DND-41 (cell line): Measurements from ENCODE around the gene PRPSAP1.
A peak's percentile ranks its signal among the peaks of the same experiment; 100 is the strongest.

Experiments
- ATAC-seq: fragments of 200-7000 bp; cut with Tn5 transposase; 3 replicates; pipeline ENCODE4 v1.9.1; 2021; ENCODE audit warnings: low read depth; ENCODE audit not compliant: insufficient read depth
- DNase-seq: peaks from one replicate; pipeline ENCODE4 v3.0.0-alpha.2; 2020
- H2AFZ ChIP-seq: 2 replicates; pipeline ENCODE4 v1.6.0; 2012; ENCODE audit warnings: low read depth, low read length
- H3K27ac ChIP-seq: 2 replicates; pipeline ENCODE4 v1.5.1; 2012; ENCODE audit warnings: low read length, inconsistent platforms
- H3K27me3 ChIP-seq: fragments of 200-600 bp; sonication (generic); 2 replicates; pipeline ENCODE4 v1.6.0; 2012; ENCODE audit warnings: low read length, mild to moderate bottlenecking, inconsistent platforms; ENCODE audit not compliant: insufficient read depth, poor library complexity
- H3K36me3 ChIP-seq: 2 replicates; pipeline ENCODE4 v1.5.1; 2012; ENCODE audit warnings: low read length, inconsistent platforms; ENCODE audit not compliant: insufficient read depth
- H3K4me1 ChIP-seq: 2 replicates; pipeline ENCODE4 v1.5.1; 2012; ENCODE audit warnings: mild to moderate bottlenecking, low read length; ENCODE audit not compliant: insufficient read depth
- H3K4me2 ChIP-seq: 2 replicates; pipeline ENCODE4 v1.6.0; 2012; ENCODE audit warnings: mild to moderate bottlenecking, moderate library complexity, low read length, inconsistent platforms; ENCODE audit not compliant: insufficient read depth
- H3K4me3 ChIP-seq, 2 experiments: fragments of 200-600 bp in 1 of 2; shearing (Covaris generic) in 1 of 2; 2 replicates each; pipeline ENCODE4 v1.5.1; 2012 to 2016; ENCODE audit warnings: inconsistent platforms in 2 of 2, low read length in 2 of 2, mild to moderate bottlenecking in 2 of 2, low read depth in 1 of 2, moderate library complexity in 1 of 2
- H3K79me2 ChIP-seq: 2 replicates; pipeline ENCODE4 v1.6.0; 2012; ENCODE audit warnings: low read length, inconsistent platforms; ENCODE audit not compliant: insufficient read depth
- H3K9ac ChIP-seq: 2 replicates; pipeline ENCODE4 v1.6.0; 2012; ENCODE audit warnings: low read depth, mild to moderate bottlenecking, inconsistent platforms, low read length, moderate library complexity
- H3K9me3 ChIP-seq: 2 replicates; pipeline ENCODE4 v1.5.1; 2012; ENCODE audit warnings: low read length, moderate library complexity, mild to moderate bottlenecking, inconsistent platforms; ENCODE audit not compliant: insufficient read depth, severe bottlenecking
- H4K20me1 ChIP-seq: 2 replicates; pipeline ENCODE4 v1.6.0; 2012; ENCODE audit warnings: low read length; ENCODE audit not compliant: insufficient read depth
- CTCF ChIP-seq: IDR thresholded peaks from 2 replicates; pipeline ENCODE4 v1.5.1; 2012; ENCODE audit warnings: borderline replicate concordance, low read length, moderate library complexity, mild to moderate bottlenecking; ENCODE audit not compliant: poor library complexity, severe bottlenecking; ENCODE audit errors: extremely low read depth
- EZH2 ChIP-seq: IDR thresholded peaks from 3 replicates; pipeline ENCODE4 v1.6.1; 2012; ENCODE audit warnings: borderline replicate concordance, low read depth, mild to moderate bottlenecking, moderate library complexity, low read length, inconsistent platforms; ENCODE audit not compliant: severe bottlenecking

PRPSAP1 gene

GRCh38 chr17:76266244-76266938 lies 87.3 kb downstream of the PRPSAP1 start:
- Histone ChIP-seq H3K27ac (peak overlapping the region; percentile 77), H4K20me1 (peaks cover 48% of the 10 kb centered on the region), H3K79me2 (peaks cover 54% of the 10 kb centered on the region), H3K4me2 (peak overlapping the region; percentile 91), H3K9ac (peak overlapping the region; percentile 96), H2AFZ (no peak overlapping the region), H3K9me3 (no peaks in the 10 kb centered on the region), H3K4me1 (peaks cover 63% of the 10 kb centered on the region), H3K4me3 (peak overlapping the region; percentile 76 to 92), H3K36me3 (peaks cover 54% of the 10 kb centered on the region), H3K27me3 (no peaks in the 10 kb centered on the region)
- DNase-seq = peak; percentile 40
- no peak for TF ChIP-seq CTCF
- TF ChIP-seq EZH2 = no peak
- ATAC-seq = no peak

- H2AFZ ChIP-seq = peak overlapping the region; percentile 68; the same call in 1 of the 2 replicates
- H3K79me2 ChIP-seq = peaks cover 51% of the 10 kb centered on the region
- ATAC-seq = peak; percentile 15; the same call in 1 of the 3 replicates
- H4K20me1 ChIP-seq = peaks cover 41% of the 10 kb centered on the region
- H3K27me3 ChIP-seq = no peaks in the 10 kb centered on the region
- peak overlapping the region; percentile 96 for H3K9ac ChIP-seq
- TF ChIP-seq CTCF (no peak), EZH2 (no peak)
- peak overlapping the region; percentile 77 for H3K27ac ChIP-seq
- H3K36me3 ChIP-seq = peaks cover 48% of the 10 kb centered on the region
- DNase-seq = peak; percentile 64
- H3K4me3 ChIP-seq = peak overlapping the region; percentile 76 to 92; a peak in 3 of 4 replicates
- H3K4me1 ChIP-seq = peaks cover 58% of the 10 kb centered on the region
- H3K9me3 ChIP-seq = no peaks in the 10 kb centered on the region
- peak overlapping the region; percentile 91 for H3K4me2 ChIP-seq
Measured at GRCh38 chr17:76265624-76266243, 88.0 kb downstream of the PRPSAP1 start.

GRCh38 chr17:76264755-76265623 lies 88.7 kb downstream of the PRPSAP1 start, which contains the start of gene UBALD2:
TSS of gene UBALD2 (plus strand) at chr17:76265348. CDS start at chr17:76265506, 158 bp downstream.
- peaks cover 47% of the 10 kb centered on the region for H3K79me2 ChIP-seq
- H2AFZ ChIP-seq = peak within 1 kb of the TSS; percentile 68
- DNase-seq (peak; percentile 99), ATAC-seq (peak; percentile 94)
- no peaks in the 10 kb centered on the region for H3K27me3 ChIP-seq
- peaks cover 44% of the 10 kb centered on the region for H3K36me3 ChIP-seq
- peak within 1 kb of the TSS; percentile 91 for H3K4me2 ChIP-seq
- peak within 1 kb of the TSS; percentile 85 for H3K27ac ChIP-seq
- peak within 1 kb of the TSS; percentile 96 for H3K9ac ChIP-seq
- TF ChIP-seq EZH2 (peak; percentile 50), CTCF (no peak)
- H3K4me1 ChIP-seq = peaks cover 56% of the 10 kb centered on the region
- peak within 1 kb of the TSS; percentile 76 to 92; a peak in 3 of 4 replicates for H3K4me3 ChIP-seq
- H3K9me3 ChIP-seq = no peaks in the 10 kb centered on the region
- H4K20me1 ChIP-seq = peaks cover 38% of the 10 kb centered on the region
